Gastroesophageal sphincter (tissue), 3 donors: Measurements from ENCODE around the gene STX8.
"Not testable (repeated sequence)": the region's sequence is repeated elsewhere in the genome, so short reads cannot be mapped to it uniquely, and the experiment has no call there.

Source experiments
- EP300 ChIP-seq: sonication (generic); formaldehyde crosslinking; IDR thresholded peaks from one replicate; pipeline ENCODE4 v1.6.1; 2017; ENCODE audit warnings: antibody characterized with exemption, mild to moderate bottlenecking
- POLR2AphosphoS5 ChIP-seq: sonication (generic); formaldehyde crosslinking; IDR thresholded peaks from one replicate; pipeline ENCODE4 v1.6.1; 2017; ENCODE audit warnings: antibody characterized with exemption
- TF ChIP-seq, protein P1 (sequence below), 4 experiments: fragments of 200-600 bp in 2 of 4; fragments of 450-650 bp in 2 of 4; sonication (generic) in 1 of 4; IDR thresholded peaks; one replicate each; pipeline ENCODE4 v1.5.1; 2017 to 2019; ENCODE audit warnings: antibody characterized with exemption in 4 of 4, mild to moderate bottlenecking in 2 of 4, moderate library complexity in 2 of 4

DNA sequence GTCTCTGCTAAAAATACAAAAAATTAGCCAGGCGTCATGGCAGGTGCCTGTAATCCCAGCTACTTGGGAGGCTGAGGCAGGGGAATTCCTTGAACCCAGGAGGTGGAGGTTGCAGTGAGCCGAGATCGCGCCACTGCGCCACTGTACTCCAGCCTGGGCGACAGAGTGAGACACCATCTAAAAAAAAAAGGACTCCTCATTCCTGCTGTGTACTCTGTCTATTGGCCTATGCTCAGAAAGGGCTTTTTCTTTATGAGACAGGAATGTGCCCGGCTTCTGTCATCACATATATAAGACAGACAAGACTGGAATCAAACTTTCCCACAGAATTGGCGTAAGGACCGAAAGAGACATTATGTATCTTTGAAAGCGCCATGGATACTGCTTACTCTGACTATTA, 236.1 kb downstream of the STX8 start:
- TF ChIP-seq, protein P1, sequence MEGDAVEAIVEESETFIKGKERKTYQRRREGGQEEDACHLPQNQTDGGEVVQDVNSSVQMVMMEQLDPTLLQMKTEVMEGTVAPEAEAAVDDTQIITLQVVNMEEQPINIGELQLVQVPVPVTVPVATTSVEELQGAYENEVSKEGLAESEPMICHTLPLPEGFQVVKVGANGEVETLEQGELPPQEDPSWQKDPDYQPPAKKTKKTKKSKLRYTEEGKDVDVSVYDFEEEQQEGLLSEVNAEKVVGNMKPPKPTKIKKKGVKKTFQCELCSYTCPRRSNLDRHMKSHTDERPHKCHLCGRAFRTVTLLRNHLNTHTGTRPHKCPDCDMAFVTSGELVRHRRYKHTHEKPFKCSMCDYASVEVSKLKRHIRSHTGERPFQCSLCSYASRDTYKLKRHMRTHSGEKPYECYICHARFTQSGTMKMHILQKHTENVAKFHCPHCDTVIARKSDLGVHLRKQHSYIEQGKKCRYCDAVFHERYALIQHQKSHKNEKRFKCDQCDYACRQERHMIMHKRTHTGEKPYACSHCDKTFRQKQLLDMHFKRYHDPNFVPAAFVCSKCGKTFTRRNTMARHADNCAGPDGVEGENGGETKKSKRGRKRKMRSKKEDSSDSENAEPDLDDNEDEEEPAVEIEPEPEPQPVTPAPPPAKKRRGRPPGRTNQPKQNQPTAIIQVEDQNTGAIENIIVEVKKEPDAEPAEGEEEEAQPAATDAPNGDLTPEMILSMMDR (IDR thresholded peaks at IDR 0.05): not testable (repeated sequence)
- not testable (repeated sequence) for TF ChIP-seq POLR2AphosphoS5, EP300
